NCI-H187 (cell line): ENCODE results near the gene COBLL1.

ENCODE experiments used
- DNase-seq, 2 experiments: peaks; one replicate each; lab custom pipeline; 2025; lab: John Stamatoyannopoulos, UW

The COBLL1 gene

DNA sequence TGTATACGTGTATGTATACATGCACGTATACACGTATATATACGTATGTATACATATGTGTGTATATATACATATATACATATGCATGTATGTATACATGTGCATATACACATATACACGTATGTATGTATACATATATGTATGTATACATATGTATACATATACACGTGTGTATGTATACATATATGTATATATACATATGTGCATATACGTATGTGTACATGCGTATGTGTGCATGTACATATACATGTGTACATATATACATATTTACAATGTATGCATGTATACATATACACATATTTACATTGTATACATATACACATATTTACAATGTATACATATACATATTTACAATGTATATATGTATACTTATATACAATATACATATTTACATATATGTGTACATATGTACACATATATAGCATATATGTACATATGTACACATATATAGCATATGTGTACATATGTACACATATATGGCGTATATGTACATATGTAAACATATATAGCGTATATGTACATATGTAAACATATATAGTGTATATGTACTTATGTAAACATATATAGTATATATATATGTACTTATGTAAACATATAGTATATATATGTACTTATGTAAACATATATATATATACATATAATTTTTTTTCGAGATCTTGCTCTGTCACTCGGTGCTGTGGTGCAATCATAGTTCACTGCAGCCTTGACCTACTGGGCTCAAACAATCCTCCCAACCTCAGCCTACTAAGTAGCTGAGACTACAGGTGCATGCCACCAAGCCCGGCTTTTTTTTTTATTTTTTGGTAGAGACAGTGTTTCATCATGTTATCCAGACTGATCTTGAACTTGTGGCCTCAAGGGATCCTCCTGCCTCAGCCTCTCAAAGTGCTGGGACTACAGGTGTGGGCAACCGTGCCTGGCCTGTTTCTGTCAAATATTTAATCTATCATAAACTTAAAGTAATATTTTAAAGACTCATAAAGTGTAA, 23.2 kb downstream of the COBLL1 start:
- no peak for DNase-seq

DNA sequence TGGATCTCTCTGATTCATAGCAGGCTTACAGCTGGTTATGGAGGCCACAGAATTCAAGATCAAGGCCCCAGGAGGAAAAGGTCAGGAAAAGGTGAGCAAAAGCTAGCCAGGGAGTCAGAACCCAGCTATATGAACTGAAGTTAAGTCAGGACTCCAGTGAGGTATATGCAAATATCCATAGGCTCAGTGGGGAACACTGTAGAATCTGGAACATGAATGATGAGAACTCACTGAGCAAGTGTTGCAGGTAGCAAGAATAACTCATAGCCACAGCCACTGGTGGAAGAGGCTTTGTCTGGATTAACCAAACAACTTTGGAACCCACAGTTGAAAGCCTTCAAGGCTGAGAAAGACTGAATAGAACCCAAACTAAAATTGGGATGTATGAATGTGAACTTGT, 24.7 kb downstream of the COBLL1 start:
- DNase-seq = no peak

DNA sequence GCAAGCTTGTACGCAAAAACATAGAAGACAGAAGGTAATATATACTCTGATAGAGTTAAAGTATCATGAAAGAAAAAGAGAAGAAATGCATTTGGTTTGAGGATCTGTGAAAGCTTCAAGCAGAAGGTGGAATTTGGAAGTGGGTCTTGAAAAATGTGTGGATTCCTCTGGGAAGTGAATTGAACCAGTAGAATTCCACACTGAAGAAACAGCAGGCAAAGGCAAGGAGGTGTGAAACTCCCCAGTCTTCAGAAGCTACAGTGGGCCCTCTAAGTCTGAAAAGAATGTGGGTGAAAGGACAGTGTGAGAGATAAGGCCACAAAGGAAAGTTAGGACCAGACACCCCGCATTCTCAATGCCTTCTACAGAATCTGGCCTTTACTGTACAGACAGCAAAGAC, 25.6 kb downstream of the COBLL1 start:
- DNase-seq = no peak

DNA sequence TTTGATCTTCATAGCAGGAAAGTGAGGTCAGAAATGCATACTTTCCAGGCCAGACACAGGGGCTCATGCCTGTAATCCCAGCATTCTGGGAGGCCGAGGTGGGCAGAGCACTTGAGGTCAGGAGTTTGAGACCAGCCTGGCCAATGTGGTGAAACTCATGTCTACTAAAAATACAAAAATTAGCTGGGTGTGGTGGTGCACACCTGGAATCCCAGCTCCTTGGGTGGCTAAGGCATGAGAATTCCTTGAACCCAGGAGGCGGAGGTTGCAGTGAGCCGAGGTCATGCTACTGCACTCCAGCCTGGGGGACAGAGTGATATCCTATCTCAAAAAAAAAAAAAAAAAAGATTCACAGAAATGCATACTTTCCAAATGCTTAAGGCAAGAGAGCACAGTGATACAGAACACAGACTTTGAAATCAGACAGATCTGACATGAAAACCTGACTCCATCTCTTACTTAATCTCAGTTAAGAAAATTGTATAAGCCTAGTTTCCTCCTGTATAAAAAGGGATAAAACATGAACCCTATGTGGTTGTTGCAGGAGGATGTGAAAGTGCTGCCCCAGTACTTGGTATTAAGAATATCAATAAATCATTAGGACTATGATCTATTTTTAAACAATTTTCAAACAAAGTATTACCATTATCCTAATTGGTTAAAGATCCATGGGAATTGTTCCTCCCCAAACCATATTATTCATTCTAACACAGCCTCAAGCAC, 26.4 kb downstream of the COBLL1 start:
- no peak for DNase-seq

DNA sequence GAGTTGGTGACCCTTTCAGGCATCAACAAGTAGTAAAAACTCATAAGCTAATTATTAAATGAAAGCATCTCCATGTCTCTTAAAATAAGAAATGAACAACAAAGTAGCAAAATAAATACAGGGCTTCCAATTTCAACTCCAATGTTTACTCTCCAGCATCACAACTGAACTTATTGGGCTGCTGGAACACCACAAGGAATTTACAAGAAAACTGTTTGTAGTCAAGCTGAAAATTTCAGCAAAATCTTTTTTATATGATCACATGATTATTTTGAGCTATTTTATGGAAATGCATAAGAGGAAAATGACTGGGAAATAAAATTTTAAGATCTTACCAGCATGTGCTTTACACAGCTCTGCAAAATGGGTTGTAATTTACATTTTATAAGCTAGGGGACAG, 28.1 kb downstream of the COBLL1 start:
- DNase-seq = no peak

DNA sequence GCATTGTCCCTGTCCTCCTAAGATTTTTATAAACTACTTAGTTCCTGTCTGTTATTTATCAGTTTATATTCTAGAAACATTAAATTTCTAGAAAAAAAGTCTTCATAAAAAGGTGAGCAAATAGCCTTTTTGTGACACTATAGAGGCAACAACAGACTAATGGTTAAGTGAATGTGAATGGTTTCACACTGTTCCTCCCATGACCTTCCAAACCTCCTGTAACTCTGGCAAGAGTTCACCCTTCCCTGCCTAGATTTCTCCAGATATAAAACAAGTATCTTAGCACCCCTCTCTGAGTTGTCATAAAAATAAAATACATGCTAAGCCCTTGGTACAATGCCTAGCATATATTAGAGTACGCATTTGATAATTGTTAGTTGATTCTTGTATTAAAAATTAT, 29.2 kb downstream of the COBLL1 start:
- no peak for DNase-seq

DNA sequence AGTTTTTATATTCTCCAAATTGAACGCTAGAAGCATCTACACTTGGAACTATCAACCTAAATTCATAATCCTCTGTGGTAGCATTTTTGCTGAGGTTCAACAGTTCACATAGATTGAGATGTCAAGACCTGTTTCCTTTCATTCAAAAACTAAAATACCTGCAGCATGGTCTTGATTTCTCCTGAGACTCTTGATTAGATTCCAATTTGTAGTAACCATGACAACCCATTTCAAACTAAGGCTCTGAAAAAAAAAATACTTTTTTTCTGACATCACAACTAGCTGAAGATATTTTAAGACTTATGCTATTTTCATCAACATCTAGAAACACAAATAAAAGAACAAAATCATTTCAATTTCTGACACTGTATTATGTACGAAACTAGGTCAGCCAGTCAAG, 29.8 kb downstream of the COBLL1 start:
- no peak for DNase-seq

DNA sequence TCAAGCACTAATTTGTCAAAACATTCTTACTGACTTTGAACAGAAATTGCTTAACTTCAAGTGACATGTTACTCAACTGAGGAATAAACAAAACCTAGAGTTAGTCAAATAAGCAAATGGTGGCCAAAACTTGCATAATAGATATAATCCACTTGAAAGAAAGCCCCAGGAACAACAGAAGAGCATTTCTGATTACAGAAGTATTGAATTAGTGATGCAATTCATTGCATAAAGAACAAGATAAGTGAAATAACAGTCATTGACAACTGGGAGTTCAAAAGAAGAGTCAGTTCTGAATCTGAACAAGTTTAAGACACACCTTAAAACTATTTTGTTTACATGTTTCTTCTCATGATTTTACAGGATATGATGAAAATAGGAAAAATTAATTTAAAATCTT, 30.8 kb downstream of the COBLL1 start:
- no peak for DNase-seq

DNA sequence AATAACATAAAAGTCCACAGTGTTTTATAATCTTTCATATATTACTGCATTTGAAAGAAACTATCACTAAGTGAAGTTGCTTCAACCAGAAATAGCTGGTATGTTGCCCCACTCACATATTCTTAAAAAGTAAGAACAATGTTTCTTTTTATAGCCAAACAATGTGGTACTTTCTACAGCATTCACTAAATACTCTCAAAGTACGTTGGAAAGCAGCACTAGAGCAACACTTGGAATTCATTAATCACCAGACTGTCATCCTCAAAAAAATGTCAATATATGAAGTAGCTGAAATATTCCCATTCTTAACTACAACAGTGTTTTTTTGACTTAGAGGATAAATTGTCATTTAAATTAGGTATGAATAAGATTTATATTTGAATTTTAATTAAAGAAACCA, 32.8 kb downstream of the COBLL1 start:
- no peak for DNase-seq

DNA sequence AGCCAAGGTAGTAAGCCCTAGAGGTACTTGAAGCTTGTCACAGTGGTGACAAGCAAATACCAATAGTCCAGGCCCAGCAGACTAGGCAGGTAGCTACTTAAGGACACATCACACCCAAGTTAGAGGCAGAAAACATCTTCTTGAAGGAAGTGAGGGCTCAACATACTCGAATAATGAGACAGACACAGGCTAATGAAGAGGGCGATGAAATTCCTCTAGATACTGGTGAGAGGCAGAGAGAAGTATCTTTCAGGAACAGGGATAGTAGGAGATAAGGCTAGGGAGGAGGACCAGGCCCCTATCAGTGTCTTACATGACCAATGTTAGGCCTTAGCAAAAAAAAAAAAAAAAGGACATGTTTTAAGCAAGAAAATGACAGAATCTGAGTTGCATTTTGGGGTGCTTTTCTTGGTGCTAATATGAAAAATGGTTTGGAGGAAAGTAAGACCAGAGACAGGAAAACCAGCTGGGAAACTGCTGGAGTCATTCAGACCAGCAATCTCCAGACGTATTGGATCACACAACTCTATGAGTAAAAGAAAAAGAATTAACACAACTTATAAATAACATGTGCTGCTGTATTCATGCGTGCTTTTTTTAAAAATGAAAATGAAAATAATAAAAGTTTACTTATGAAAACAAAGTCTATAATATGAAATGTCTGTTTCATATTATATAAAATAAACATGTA, 37.7 kb downstream of the COBLL1 start:
- DNase-seq = no peak

DNA sequence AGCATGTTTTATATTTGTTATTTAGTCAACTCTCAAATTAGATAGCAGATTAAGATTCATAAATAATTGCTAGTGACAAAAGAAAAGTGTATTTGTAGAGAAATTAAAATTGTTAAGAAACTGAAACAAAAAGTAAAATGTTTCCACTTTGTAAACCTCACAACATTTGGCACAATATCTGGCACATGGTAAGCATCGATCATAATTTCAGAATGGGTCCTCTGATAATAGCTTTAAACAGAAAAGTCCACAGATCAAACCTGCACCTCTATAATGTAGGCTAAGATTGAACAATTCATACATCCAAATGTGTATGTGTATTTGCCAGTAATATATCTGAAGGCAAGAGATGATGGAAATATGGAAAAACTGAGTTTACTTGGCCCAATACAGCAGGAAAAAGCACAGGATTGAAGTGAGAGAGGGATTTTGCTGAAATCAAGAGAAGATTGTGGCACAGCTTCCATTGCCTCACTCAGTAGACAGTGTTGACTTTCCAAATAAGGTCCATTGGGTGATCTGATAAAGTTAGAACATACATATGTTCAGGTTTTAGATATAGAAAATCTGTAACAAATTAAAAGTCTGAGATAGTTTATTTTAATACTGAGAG, 39.4 kb downstream of the COBLL1 start:
- no peak for DNase-seq

DNA sequence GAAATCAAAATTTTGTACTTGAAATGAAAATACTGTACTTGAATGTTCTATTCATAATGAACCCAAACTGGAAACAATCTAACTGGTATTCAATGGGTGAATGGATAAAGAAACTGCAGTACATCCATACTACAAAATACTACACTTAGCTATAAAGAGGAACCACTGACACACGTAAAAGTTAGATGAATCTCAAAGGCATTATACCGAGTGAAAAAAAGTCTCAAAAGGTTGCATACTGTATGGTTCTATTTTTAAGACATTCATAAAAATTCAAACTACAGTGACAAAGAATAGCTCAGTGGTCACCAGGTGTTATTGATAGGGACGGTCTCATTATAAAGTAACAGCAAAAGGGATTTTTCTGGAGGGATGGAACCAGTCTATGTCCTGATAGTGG, 41.1 kb downstream of the COBLL1 start:
- DNase-seq = no peak

DNA sequence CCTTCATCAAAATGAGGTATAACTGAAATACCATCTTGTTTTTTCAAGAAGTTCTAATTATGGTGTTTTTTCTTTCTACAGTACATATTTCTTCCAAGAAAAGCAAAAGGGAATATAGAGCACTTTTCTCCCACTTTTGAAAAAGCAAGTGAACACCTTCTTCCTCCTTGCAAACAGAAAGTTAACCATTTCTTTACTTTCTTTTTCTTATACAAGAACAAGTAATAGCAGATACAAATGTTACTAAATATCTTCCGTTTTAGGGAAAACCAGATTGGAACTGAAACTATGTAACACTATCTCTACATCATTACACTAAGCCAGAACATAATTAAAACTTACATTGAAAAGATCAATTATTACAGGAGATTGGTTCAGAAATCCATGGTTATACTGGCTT, 44.0 kb downstream of the COBLL1 start:
- no peak for DNase-seq

DNA sequence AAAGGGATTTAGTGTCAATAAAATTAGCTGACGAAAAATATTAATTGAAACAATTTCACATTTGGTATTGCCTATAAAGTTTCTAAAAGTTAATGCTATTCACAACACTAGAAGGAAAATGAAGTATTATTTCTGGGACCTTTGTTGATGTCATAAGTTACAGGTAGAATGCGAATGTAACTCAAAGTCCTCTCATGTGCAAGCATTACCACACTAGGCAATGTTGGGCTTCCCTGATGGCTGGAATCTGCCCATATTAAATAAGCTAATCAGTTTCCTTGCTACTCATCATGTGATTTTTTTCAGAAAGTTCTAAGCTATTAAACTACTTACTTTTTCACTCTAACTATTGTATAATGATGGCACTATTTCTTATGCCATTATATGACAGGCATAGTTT, 44.6 kb downstream of the COBLL1 start:
- DNase-seq = no peak

DNA sequence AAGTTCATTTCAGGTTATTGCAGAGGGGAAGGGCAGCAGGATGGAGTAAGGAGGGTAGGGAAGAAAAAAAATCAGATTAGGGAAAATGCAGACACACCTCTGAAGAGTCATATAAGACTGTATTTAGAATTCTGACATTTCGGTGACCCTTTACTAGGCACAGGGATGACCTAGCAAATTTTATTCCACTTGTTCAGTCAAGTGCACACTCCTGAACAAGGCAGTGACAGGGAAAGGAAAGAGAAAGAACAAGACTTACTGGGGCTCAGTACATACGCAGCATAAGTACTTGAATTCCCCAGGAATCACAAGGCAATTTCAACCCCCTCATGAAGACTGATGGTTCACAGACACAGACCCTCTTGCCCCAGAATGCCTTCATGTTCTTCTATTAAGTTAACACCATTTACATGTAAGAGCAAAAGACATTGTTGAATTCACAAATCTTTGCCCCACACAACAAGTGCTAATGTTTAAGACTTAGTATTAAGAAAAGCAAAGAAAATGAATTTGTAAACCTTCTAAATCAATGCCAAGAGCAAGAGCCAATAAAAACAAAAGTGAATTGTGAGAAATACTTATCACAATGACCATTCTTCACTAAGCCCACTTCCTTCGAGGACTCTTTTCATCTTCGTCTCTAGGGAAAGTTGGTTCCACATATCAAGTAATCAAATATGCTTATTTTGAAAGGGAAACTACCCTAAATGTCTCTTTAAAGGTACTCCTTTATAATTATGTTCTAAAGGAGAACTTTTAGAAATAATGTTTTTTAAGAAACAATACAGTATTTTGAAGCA, 47.0 kb downstream of the COBLL1 start:
- no peak for DNase-seq

DNA sequence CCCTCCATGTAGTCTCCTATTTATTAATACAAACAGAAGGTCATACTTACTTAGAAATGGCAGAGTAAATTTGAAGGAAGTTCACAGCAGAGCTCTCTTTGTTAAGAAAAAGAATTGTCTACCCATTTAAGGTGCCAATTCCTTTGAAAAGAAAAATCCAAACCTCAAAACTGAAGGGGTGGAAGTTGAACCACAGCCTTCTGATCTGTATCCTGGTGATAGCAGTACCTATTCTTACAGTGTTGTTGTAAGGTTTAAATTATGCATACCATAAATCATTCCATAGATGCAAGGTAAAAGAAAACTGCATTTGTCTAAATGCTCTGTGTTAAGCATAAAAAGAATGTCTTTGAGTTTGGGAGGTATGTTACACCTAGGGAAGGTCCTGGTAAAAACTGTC, 47.6 kb downstream of the COBLL1 start:
- no peak for DNase-seq

DNA sequence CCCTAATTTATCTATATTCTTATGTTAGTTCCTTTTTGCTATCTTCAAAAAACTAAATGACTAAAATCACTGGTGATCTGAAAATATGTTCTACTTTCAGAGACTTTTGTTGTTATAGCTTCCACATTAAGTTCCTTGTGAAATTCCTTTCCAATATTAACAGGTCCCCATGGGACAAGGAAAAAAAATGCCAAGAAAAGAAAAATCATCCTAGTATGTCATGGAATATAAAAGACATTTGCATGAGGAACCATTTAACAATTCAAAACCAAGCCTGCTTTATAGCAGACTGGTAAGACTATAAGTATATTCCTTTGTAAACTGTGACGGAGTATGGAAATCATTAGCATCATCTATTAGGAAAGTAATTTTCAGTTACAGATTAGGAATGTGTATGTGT, 48.1 kb downstream of the COBLL1 start:
- DNase-seq = no peak

DNA sequence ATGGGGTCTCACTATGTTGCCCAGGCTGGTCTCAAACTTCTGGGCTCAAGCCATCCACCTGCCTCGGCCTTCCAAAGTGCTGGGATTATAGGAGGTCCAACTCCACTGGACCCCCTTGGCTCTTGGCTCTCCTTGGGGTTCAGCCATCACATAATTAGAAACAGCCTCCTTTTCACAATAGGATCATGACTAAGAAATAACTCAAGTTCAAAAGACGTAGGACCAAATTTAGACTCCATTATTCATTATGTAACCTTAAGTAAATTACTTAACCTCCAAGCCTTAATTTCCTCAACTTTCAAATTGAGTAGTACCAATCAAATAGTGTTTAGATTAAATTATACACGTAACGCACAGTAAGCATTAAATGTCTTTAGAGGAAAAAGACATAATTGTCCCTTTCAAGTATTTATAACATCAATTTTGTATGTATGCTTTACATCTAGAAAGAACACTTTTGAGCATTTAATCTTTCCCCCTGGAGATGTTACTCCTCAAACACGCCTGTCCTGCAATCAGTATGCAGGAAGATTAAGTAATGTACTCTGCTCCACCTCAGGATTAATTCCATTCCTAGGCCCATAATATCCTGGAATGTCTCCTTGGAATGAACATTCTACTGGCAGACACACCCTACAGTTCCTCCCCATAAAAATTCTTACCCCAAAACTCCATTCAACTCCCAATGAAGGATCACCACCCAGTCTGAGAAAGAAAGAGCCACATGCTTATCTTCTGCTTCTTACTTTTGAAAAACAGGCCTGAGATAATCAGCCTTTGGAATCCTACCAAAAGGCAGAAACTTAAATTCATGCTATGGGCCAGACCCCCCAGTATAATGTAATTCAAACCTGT, 49.1 kb downstream of the COBLL1 start:
- no peak for DNase-seq

DNA sequence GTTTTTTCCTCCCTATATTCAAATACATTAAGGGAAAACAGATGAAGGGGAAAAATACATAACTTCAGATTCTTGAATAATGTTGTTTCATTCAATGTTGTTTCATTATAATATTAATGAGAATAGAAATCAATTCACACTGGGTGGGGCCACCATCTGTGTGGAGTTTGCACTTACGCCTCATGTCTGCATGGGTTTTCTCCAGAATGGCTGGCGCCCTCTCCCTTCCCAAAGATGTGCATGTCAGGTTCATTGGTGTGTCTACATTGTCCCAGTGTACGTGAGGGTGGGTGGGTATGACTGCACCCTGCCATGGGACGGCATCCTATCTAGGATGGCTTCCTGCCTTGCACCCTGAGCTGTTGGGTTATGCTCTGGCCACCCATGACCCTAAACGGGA, 51.7 kb downstream of the COBLL1 start:
- no peak for DNase-seq

DNA sequence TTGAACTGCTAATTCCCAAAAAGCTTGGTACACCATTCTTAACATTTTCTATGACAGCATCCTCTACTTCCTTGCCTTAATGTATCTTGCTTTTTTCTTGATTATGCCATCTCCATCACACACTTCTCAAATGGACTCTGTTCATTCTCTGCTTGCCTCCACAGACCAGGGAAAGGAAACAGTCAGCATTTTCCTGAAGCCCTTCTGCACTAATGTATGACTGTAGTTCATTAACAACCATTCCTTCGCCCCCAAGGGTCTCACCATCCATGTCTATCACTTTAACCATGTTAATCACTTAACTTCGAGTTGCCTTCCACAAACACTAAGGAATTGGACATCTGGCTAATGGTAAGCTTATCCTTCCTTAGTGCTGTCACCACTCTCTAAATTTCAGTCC, 54.8 kb downstream of the COBLL1 start:
- no peak for DNase-seq

DNA sequence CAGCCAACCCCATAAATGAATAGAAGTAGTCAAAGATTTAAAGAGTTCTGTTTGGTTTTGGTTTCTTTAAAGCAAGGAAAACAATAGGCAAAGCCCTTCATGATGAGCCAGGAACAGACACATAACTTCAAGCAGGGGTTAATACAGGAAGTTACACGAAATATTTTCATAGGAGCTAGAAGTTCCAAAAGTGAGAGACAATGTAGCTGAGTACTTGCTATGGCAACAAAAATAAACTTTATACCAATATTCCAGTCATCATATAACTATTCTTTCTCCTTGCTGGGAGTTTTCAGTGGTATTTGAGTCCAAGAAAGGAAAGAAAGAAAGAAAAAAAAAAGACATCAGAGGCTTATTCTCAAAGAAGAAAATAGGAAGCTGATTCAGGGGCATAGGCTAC, 56.2 kb downstream of the COBLL1 start:
- no peak for DNase-seq
